H9 (cell line): Measurements from ENCODE around the gene DBNL. TPM values are rescaled to one million over a fixed set of nuclear protein-coding genes. Genes with fewer than 3 reads are reported as not detected.

Experiments
- DNase-seq: peaks from one replicate; pipeline ENCODE4 v3.0.0-alpha.2; 2017
- H2AFZ ChIP-seq: one replicate; pipeline ENCODE4 v1.6.1; 2013; ENCODE audit warnings: mild to moderate bottlenecking, low read length, control low read depth, moderate library complexity
- H2AK5ac ChIP-seq: 2 replicates; pipeline ENCODE4 v1.6.1; 2013; ENCODE audit warnings: low read length, control low read depth, mixed read lengths; ENCODE audit not compliant: insufficient read length
- H2BK120ac ChIP-seq: one replicate; pipeline ENCODE4 v1.6.1; 2013; ENCODE audit warnings: low read depth, mild to moderate bottlenecking, low read length, control low read depth, inconsistent platforms; ENCODE audit not compliant: poor library complexity, severe bottlenecking
- H2BK12ac ChIP-seq: 2 replicates; pipeline ENCODE4 v1.6.1; 2013; ENCODE audit warnings: low read length, control low read depth, mixed read lengths, low read depth; ENCODE audit not compliant: insufficient read length
- H2BK15ac ChIP-seq: 2 replicates; pipeline ENCODE4 v1.6.1; 2013; ENCODE audit warnings: low read depth, low read length, control low read depth
- H2BK20ac ChIP-seq: one replicate; pipeline ENCODE4 v1.6.1; 2013; ENCODE audit warnings: low read depth, mild to moderate bottlenecking, low read length, control low read depth, inconsistent platforms; ENCODE audit not compliant: poor library complexity, severe bottlenecking
- H2BK5ac ChIP-seq: 2 replicates; pipeline ENCODE4 v1.6.1; 2013; ENCODE audit warnings: low read length, control low read depth, mixed read lengths; ENCODE audit not compliant: insufficient read length
- H3K14ac ChIP-seq: 2 replicates; pipeline ENCODE4 v1.6.1; 2013; ENCODE audit warnings: low read length, control low read depth; ENCODE audit not compliant: insufficient read depth
- H3K18ac ChIP-seq: 2 replicates; pipeline ENCODE4 v1.6.1; 2013; ENCODE audit warnings: low read depth, mild to moderate bottlenecking, mixed read lengths, low read length, control low read depth; ENCODE audit not compliant: insufficient read length
- H3K23ac ChIP-seq: 2 replicates; pipeline ENCODE4 v1.6.1; 2013; ENCODE audit warnings: low read length, control low read depth, mixed read lengths, low read depth; ENCODE audit not compliant: insufficient read length
- H3K23me2 ChIP-seq: 2 replicates; pipeline ENCODE4 v1.6.1; 2013; ENCODE audit warnings: low read depth, mild to moderate bottlenecking, mixed read lengths, low read length, control low read depth; ENCODE audit not compliant: insufficient read length, poor library complexity, severe bottlenecking
- H3K27ac ChIP-seq: 2 replicates; pipeline ENCODE4 v1.5.1; 2013; ENCODE audit warnings: low read length, control low read depth, mixed read lengths, low read depth; ENCODE audit not compliant: insufficient read length
- H3K27me3 ChIP-seq: 2 replicates; pipeline ENCODE4 v1.6.1; 2013; ENCODE audit warnings: low read length, control low read depth, inconsistent platforms; ENCODE audit not compliant: insufficient read depth
- H3K4ac ChIP-seq: 2 replicates; pipeline ENCODE4 v1.6.1; 2013; ENCODE audit warnings: low read depth, mild to moderate bottlenecking, control low read depth, inconsistent platforms, low read length, moderate library complexity
- H3K4me1 ChIP-seq: 2 replicates; pipeline ENCODE4 v1.6.1; 2013; ENCODE audit warnings: low read length, control low read depth, inconsistent platforms; ENCODE audit not compliant: insufficient read depth
- H3K4me2 ChIP-seq: 2 replicates; pipeline ENCODE4 v1.6.1; 2013; ENCODE audit warnings: low read length, control low read depth, mixed read lengths; ENCODE audit not compliant: insufficient read length, insufficient read depth
- H3K56ac ChIP-seq: 2 replicates; pipeline ENCODE4 v1.6.1; 2013; ENCODE audit warnings: low read depth, mild to moderate bottlenecking, mixed read lengths, low read length, control low read depth; ENCODE audit not compliant: insufficient read length
- H3K79me1 ChIP-seq: 2 replicates; pipeline ENCODE4 v1.6.1; 2013; ENCODE audit warnings: low read depth, mild to moderate bottlenecking, moderate library complexity, low read length, control low read depth, inconsistent platforms; ENCODE audit not compliant: insufficient read depth, poor library complexity, severe bottlenecking
- H3K79me2 ChIP-seq: 2 replicates; pipeline ENCODE4 v1.6.1; 2013; ENCODE audit warnings: low read length, control low read depth, inconsistent platforms; ENCODE audit not compliant: insufficient read depth
- H3K9ac ChIP-seq: 2 replicates; pipeline ENCODE4 v1.6.1; 2013; ENCODE audit warnings: low read length, control low read depth, mixed read lengths; ENCODE audit not compliant: insufficient read length; ENCODE audit errors: extremely low read depth
- H3K9me3 ChIP-seq: one replicate; pipeline ENCODE4 v1.6.1; 2013; ENCODE audit warnings: low read depth, low read length, inconsistent platforms; ENCODE audit not compliant: control insufficient read depth
- H3T11ph ChIP-seq: one replicate; pipeline ENCODE4 v1.6.1; 2013; ENCODE audit warnings: mild to moderate bottlenecking, low read length, control low read depth, inconsistent platforms
- H4K20me1 ChIP-seq: one replicate; pipeline ENCODE4 v1.6.1; 2013; ENCODE audit not compliant: control insufficient read depth, insufficient read length, insufficient read depth
- H4K5ac ChIP-seq: 2 replicates; pipeline ENCODE4 v1.6.1; 2013; ENCODE audit warnings: low read depth, mild to moderate bottlenecking, mixed read lengths, low read length, control low read depth; ENCODE audit not compliant: insufficient read length
- H4K8ac ChIP-seq: replicated peaks from 2 replicates; pipeline ENCODE4 v1.6.1; 2013; ENCODE audit warnings: low read length, control low read depth, mixed read lengths, low read depth; ENCODE audit not compliant: insufficient read length
- H4K91ac ChIP-seq: 2 replicates; pipeline ENCODE4 v1.6.1; 2013; ENCODE audit warnings: low read depth, mild to moderate bottlenecking, moderate library complexity, mixed read lengths, low read length, control low read depth; ENCODE audit not compliant: insufficient read length
- H3K27ac Mint-ChIP-seq, 3 experiments: 2 replicates in 2 of 3; 3 replicates in 1 of 3; pipeline ENCODE4 v1.8.0; 2020 to 2021; ENCODE audit warnings: mixed read lengths in 3 of 3, mild to moderate bottlenecking in 1 of 3, moderate library complexity in 1 of 3
- H3K27me3 Mint-ChIP-seq: 2 replicates; pipeline ENCODE4 v1.8.0; 2021; ENCODE audit warnings: low read depth, mild to moderate bottlenecking, moderate library complexity, mixed read lengths
- H3K36me3 Mint-ChIP-seq, 3 experiments: 2 replicates in 2 of 3; 3 replicates in 1 of 3; pipeline ENCODE4 v1.8.0; 2020 to 2021; ENCODE audit warnings: low read depth in 3 of 3, mixed read lengths in 3 of 3; ENCODE audit not compliant: insufficient read depth in 1 of 3
- H3K4me1 Mint-ChIP-seq, 2 experiments: 2 replicates each; pipeline ENCODE4 v1.8.0; 2020; ENCODE audit warnings: mixed read lengths in 2 of 2
- H3K4me3 Mint-ChIP-seq, 2 experiments: 2 replicates in 1 of 2; 3 replicates in 1 of 2; pipeline ENCODE4 v1.8.0; 2020 to 2021; ENCODE audit warnings: mild to moderate bottlenecking in 2 of 2, mixed read lengths in 2 of 2, moderate library complexity in 1 of 2
- H3K9me3 Mint-ChIP-seq, 2 experiments: 2 replicates in 1 of 2; 3 replicates in 1 of 2; pipeline ENCODE4 v1.8.0; 2020; ENCODE audit warnings: mild to moderate bottlenecking in 2 of 2, mixed read lengths in 2 of 2, moderate library complexity in 1 of 2
- WGBS: extraction: QIAGEN DNeasy Blood & Tissue Kit; methylation state at CpG from one replicate; pipeline ENCODE4 v1.1.7; 2013; ENCODE audit warnings: missing lambda C conversion rate, low lambda C conversion rate, mixed read lengths; ENCODE audit not compliant: insufficient read length; ENCODE audit errors: extremely low coverage; 5-methylcytosine and 5-hydroxymethylcytosine counted together
- total RNA-seq: library from RNA; stranded (reverse); gene quantifications from 2 replicates; pipeline ENCODE4 v1.2.1, GENCODE V29; 2021
- TF ChIP-seq, protein P1 (sequence below): fragments of 200-600 bp; sonication (generic); conservative IDR thresholded peaks from 3 replicates; pipeline ENCODE4 v1.8.0; 2021; ENCODE audit warnings: antibody characterized with exemption, mild to moderate bottlenecking

DBNL gene
- total RNA-seq, 1 experiment from 2014 or later, result 51.3 TPM

DNA sequence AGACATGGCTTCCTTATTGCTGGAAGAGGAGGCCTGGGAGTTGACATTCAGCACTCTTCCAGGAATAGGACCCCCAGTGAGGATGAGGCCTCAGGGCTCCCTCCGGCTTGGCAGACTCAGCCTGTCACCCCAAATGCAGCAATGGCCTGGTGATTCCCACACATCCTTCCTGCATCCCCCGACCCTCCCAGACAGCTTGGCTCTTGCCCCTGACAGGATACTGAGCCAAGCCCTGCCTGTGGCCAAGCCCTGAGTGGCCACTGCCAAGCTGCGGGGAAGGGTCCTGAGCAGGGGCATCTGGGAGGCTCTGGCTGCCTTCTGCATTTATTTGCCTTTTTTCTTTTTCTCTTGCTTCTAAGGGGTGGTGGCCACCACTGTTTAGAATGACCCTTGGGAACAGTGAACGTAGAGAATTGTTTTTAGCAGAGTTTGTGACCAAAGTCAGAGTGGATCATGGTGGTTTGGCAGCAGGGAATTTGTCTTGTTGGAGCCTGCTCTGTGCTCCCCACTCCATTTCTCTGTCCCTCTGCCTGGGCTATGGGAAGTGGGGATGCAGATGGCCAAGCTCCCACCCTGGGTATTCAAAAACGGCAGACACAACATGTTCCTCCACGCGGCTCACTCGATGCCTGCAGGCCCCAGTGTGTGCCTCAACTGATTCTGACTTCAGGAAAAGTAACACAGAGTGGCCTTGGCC lies 16.6 kb downstream of the DBNL start:
- Mint-ChIP-seq H3K4me1 (peaks cover 25 to 27% of the 10 kb centered on the region in 2 experiments), H3K27ac (no peak overlapping the region; a peak in 1 of 7 replicates)

More for the DNA sequence above, 16.6 kb downstream of the DBNL start:
- H4K8ac ChIP-seq, result no peak overlapping the region
- no peaks in the 10 kb centered on the region for H3K23me2 ChIP-seq
- H3K4me2 ChIP-seq, result no peak overlapping the region
- Mint-ChIP-seq H3K36me3 (peaks cover 14 to 53% (median 31%) of the 10 kb centered on the region in 3 experiments; a peak in 6 of 7 replicates), H3K9me3 (no peaks in the 10 kb centered on the region; a peak in 2 of 5 replicates), H3K4me3 (no peak overlapping the region), H3K27me3 (peaks cover 3% of the 10 kb centered on the region; the same call in 1 of the 2 replicates)
- DNase-seq, result no peak
- H3K9me3 ChIP-seq, result no peaks in the 10 kb centered on the region
- no peak overlapping the region for H2BK120ac ChIP-seq
- no peak overlapping the region for H3K56ac ChIP-seq
- H2BK5ac ChIP-seq, result no peak overlapping the region
- H2BK12ac ChIP-seq, result no peak overlapping the region
- no peak overlapping the region for H3K9ac ChIP-seq
- no peak overlapping the region for H3K18ac ChIP-seq
- H2BK20ac ChIP-seq, result no peak overlapping the region
- no peak overlapping the region for H4K5ac ChIP-seq
- no peak overlapping the region for H3T11ph ChIP-seq
- no peak overlapping the region for H2BK15ac ChIP-seq
- no CpG with 5 or more reads among the region's 8 CpGs for WGBS
- no peak overlapping the region for H3K23ac ChIP-seq
- H3K27ac ChIP-seq, result no peak overlapping the region
- H4K20me1 ChIP-seq, result no peaks in the 10 kb centered on the region
- no peak overlapping the region for H2AK5ac ChIP-seq
- H4K91ac ChIP-seq, result no peak overlapping the region
- H2AFZ ChIP-seq, result no peak overlapping the region
- H3K14ac ChIP-seq, result no peak overlapping the region
- H3K27me3 ChIP-seq, result no peaks in the 10 kb centered on the region
- TF ChIP-seq, protein P1, sequence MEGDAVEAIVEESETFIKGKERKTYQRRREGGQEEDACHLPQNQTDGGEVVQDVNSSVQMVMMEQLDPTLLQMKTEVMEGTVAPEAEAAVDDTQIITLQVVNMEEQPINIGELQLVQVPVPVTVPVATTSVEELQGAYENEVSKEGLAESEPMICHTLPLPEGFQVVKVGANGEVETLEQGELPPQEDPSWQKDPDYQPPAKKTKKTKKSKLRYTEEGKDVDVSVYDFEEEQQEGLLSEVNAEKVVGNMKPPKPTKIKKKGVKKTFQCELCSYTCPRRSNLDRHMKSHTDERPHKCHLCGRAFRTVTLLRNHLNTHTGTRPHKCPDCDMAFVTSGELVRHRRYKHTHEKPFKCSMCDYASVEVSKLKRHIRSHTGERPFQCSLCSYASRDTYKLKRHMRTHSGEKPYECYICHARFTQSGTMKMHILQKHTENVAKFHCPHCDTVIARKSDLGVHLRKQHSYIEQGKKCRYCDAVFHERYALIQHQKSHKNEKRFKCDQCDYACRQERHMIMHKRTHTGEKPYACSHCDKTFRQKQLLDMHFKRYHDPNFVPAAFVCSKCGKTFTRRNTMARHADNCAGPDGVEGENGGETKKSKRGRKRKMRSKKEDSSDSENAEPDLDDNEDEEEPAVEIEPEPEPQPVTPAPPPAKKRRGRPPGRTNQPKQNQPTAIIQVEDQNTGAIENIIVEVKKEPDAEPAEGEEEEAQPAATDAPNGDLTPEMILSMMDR, result no peak
- no peak overlapping the region for H3K4ac ChIP-seq
- H3K4me1 ChIP-seq, result peaks cover 7% of the 10 kb centered on the region; the same call in 1 of the 2 replicates
- H3K79me1 ChIP-seq, result no peaks in the 10 kb centered on the region
- H3K79me2 ChIP-seq, result no peaks in the 10 kb centered on the region
